22Rv1 (cell line): ENCODE data around the gene DPP6.
"Not testable (repeated sequence)": the region's sequence is repeated elsewhere in the genome, so short reads cannot be mapped to it uniquely, and the experiment has no call there.

Experiments used
- ZFX ChIP-seq: fragments of 450-650 bp; IDR thresholded peaks from 2 replicates; pipeline ENCODE4 v1.6.1; 2017; ENCODE audit warnings: antibody characterized with exemption, borderline replicate concordance
- TF ChIP-seq, protein P1 (sequence below): fragments of 450-650 bp; IDR thresholded peaks from 2 replicates; pipeline ENCODE4 v1.5.1; 2017; ENCODE audit warnings: mild to moderate bottlenecking

DNA sequence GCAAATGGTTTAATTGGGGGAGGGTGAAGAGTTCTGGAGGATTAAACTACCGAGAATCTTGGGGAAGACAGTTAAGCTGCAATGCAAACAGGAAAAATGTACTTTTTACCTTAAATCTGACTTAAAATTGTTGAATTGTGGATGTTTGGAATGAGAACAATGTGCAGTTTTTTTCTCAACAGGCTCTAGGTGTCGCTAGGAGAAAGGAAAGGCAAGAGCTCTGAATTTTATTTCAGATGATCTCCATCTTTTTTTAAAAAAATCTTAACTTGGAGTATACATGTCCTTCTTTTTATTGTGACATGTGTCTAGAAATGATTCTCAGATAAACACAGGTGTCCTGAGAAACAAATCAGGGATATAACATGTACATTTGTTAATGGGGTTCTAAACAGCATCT, 2.5 kb downstream of the DPP6 start:
- TF ChIP-seq, protein P1, sequence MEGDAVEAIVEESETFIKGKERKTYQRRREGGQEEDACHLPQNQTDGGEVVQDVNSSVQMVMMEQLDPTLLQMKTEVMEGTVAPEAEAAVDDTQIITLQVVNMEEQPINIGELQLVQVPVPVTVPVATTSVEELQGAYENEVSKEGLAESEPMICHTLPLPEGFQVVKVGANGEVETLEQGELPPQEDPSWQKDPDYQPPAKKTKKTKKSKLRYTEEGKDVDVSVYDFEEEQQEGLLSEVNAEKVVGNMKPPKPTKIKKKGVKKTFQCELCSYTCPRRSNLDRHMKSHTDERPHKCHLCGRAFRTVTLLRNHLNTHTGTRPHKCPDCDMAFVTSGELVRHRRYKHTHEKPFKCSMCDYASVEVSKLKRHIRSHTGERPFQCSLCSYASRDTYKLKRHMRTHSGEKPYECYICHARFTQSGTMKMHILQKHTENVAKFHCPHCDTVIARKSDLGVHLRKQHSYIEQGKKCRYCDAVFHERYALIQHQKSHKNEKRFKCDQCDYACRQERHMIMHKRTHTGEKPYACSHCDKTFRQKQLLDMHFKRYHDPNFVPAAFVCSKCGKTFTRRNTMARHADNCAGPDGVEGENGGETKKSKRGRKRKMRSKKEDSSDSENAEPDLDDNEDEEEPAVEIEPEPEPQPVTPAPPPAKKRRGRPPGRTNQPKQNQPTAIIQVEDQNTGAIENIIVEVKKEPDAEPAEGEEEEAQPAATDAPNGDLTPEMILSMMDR: not testable (repeated sequence)
- not testable (repeated sequence) for TF ChIP-seq ZFX
